ENCODE measurements around the gene TRPM8. TPM values are rescaled to one million over a fixed set of nuclear protein-coding genes. Genes with fewer than 3 reads are reported as not detected.

The TRPM8 gene
- total and polyA plus RNA-seq, 9 donors: 0.92 TPM; not detected in 8

DNA sequence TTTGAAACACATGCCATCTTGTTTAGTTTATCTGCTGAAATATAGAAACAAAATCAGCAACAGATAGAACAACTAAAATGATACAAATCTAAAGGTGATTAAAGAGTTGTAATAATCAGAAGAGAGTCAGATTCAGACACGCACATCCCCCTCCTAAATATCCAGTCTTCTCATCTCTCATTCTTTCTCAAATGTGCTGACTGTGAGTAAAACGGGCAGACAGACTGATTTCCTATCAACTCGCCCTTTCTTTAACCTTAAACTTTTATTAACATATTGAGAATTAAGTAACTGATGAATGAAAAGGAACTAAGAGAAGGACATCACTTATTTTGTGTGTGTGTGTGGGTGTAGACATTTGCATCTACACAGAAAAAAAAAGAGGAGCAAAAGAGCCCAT lies 98.7 kb downstream of the TRPM8 start:
- no peak overlapping the region for H3K27ac ChIP-seq
- no peaks in the 10 kb centered on the region for H3K36me3 ChIP-seq
- H3K27me3 ChIP-seq: no peaks in the 10 kb centered on the region
- WGBS, 3 donors: 44 to 58% (median 55%) methylated on average over 3 of the region's 3 CpGs
- no peaks in the 10 kb centered on the region for H3K4me1 ChIP-seq (ENCODE audit: insufficient read depth)
- intact Hi-C loops (cut with DNase I): no loop called here
- TF ChIP-seq EP300 (IDR thresholded peaks at IDR 0.05) (no peak), POLR2A (IDR thresholded peaks at IDR 0.05) (no peak)
- TF ChIP-seq, protein P1, sequence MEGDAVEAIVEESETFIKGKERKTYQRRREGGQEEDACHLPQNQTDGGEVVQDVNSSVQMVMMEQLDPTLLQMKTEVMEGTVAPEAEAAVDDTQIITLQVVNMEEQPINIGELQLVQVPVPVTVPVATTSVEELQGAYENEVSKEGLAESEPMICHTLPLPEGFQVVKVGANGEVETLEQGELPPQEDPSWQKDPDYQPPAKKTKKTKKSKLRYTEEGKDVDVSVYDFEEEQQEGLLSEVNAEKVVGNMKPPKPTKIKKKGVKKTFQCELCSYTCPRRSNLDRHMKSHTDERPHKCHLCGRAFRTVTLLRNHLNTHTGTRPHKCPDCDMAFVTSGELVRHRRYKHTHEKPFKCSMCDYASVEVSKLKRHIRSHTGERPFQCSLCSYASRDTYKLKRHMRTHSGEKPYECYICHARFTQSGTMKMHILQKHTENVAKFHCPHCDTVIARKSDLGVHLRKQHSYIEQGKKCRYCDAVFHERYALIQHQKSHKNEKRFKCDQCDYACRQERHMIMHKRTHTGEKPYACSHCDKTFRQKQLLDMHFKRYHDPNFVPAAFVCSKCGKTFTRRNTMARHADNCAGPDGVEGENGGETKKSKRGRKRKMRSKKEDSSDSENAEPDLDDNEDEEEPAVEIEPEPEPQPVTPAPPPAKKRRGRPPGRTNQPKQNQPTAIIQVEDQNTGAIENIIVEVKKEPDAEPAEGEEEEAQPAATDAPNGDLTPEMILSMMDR (IDR thresholded peaks at IDR 0.05): no peak
- H3K9me3 ChIP-seq: no peaks in the 10 kb centered on the region
- DNase-seq: no peak
- no peak overlapping the region for H3K4me3 ChIP-seq

DNA sequence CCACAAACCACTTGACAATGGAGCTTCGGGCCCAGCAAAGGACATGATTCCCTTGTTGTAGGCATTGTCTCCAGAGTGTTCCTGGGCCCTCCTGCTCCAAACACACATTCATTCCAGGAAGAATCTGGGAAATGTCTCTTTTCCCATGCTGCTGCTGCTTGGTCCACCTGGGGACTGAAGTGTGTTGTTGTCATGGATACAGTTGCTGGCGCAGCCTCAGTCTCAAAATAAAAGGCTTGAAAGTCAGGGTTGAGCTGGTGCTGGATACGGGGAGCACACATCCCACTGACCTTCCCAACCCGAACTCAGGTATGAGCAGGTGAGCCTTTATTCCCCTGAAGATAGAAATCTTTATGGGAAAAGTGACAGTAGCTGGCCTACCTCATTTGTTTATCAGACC lies 102.7 kb downstream of the TRPM8 start:
- Histone ChIP-seq H3K4me3 (no peak overlapping the region), H3K9me3 (peaks cover 0 to 3% of the 10 kb centered on the region in 2 donors), H3K36me3 (no peaks in the 10 kb centered on the region), H3K27me3 (no peaks in the 10 kb centered on the region), H3K4me1 (ENCODE audit: insufficient read depth) (no peaks in the 10 kb centered on the region), H3K27ac (no peak overlapping the region)
- intact Hi-C loops (cut with DNase I): no loop called here
- no peak for DNase-seq
- TF ChIP-seq POLR2A (IDR thresholded peaks at IDR 0.05) (no peak), EP300 (IDR thresholded peaks at IDR 0.05) (no peak)
- TF ChIP-seq, protein P1 (IDR thresholded peaks at IDR 0.05): no peak
- WGBS, 3 donors: 87 to 96% (median 88%) methylated on average over 4 of the region's 4 CpGs

DNA sequence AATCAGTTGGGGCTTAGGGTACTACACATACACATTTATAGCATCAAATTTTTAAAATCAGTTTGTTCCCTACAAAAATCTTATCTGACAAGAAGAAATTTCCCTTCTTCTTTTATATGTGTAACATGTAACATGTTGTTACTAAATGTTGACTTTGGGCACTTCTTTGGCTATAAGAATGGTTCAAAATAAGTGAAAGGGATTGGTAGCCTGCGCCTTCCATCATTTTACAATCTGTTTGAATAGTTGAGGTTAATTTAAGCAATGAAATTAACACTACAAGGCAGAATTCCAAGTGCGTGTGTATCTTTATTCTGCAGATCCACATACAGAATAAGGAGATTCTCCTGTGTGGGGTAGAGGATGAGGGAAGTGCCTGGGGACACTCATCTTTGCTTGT lies 103.2 kb downstream of the TRPM8 start:
- Histone ChIP-seq H3K36me3 (no peaks in the 10 kb centered on the region), H3K27ac (no peak overlapping the region), H3K27me3 (no peaks in the 10 kb centered on the region), H3K4me3 (no peak overlapping the region), H3K9me3 (peaks cover 0 to 3% of the 10 kb centered on the region in 2 donors), H3K4me1 (ENCODE audit: insufficient read depth) (no peaks in the 10 kb centered on the region)
- TF ChIP-seq, protein P1 (IDR thresholded peaks at IDR 0.05): no peak
- TF ChIP-seq EP300 (IDR thresholded peaks at IDR 0.05) (no peak), POLR2A (IDR thresholded peaks at IDR 0.05) (no peak)
- DNase-seq: no peak
- intact Hi-C loops (cut with DNase I): no loop called here
- 82 to 91% (median 88%) methylated on average over 2 of the region's 2 CpGs for WGBS, 3 donors

GRCh38 chr2:234022424-234022823 lies 105.3 kb downstream of the TRPM8 start:
- Histone ChIP-seq H3K9me3 (peaks cover 0 to 3% of the 10 kb centered on the region in 2 donors), H3K4me1 (ENCODE audit: insufficient read depth) (no peaks in the 10 kb centered on the region), H3K4me3 (no peak overlapping the region), H3K27ac (no peak overlapping the region), H3K27me3 (no peaks in the 10 kb centered on the region), H3K36me3 (no peaks in the 10 kb centered on the region)
- intact Hi-C loops (cut with DNase I): no loop called here
- TF ChIP-seq, protein P1 (IDR thresholded peaks at IDR 0.05): no peak
- DNase-seq: no peak
- 93 to 100% (median 95%) methylated on average over 1 of the region's 1 CpG for WGBS, 3 donors

GRCh38 chr2:234024304-234024703 lies 107.1 kb downstream of the TRPM8 start:
- H3K27ac ChIP-seq: no peak overlapping the region
- no peaks in the 10 kb centered on the region for H3K27me3 ChIP-seq
- intact Hi-C loops (cut with DNase I): no loop called here
- H3K4me3 ChIP-seq: no peak overlapping the region
- H3K9me3 ChIP-seq: peaks cover 0 to 3% of the 10 kb centered on the region in 2 donors
- no peak for DNase-seq
- no peaks in the 10 kb centered on the region for H3K4me1 ChIP-seq (ENCODE audit: insufficient read depth)
- H3K36me3 ChIP-seq: no peaks in the 10 kb centered on the region
- 91 to 98% (median 97%) methylated on average over 19 to 29 of the region's 29 CpGs for WGBS, 3 donors
- TF ChIP-seq POLR2A (IDR thresholded peaks at IDR 0.05): no peak
- TF ChIP-seq, protein P1 (IDR thresholded peaks at IDR 0.05): no peak
- no peak for TF ChIP-seq EP300 (IDR thresholded peaks at IDR 0.05)

All from ovary (tissue), 9 donors.